GM13976 (cell line): Measurements from ENCODE around the gene FOXP1.

Experiments used
- DNase-seq: peaks from one replicate; pipeline ENCODE4 v3.0.0; 2012; ENCODE audit warnings: low spot score
- in situ Hi-C: fragments of 300-500 bp; cut with MboI; formaldehyde crosslinking; loops from one replicate; pipeline ENCODE4 v1.12.0; 2022; ENCODE audit warnings: low sequenced_read_pairs, mixed read lengths, inconsistent platforms; ENCODE audit not compliant: unreplicated experiment
- TF ChIP-seq, protein P1 (sequence below): IDR thresholded peaks from 2 replicates; pipeline ENCODE4 v1.5.1; 2012; ENCODE audit warnings: borderline replicate concordance, mild to moderate bottlenecking; ENCODE audit not compliant: insufficient read depth; ENCODE audit errors: extremely low read depth, missing control alignments, control extremely low read depth

The FOXP1 gene

DNA sequence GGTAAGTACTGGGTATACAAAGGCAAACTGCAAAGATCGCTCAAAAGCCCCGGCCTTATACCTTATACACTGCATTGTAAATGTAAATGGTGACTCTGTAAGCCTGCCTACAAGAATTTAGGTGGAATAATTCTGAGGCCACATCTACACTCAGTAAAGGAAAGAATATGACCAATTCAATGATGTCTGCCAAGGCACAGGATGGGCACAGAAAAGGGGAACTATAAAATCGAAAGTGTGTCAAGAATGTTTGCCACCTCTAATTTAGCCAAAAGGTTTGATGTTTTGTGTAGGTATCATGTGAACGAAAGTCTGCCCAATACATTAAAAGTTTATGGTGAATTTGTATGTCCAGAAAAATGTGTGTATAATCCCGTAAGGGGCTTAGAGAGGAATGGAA is 96.1 kb downstream of the FOXP1 start:
- TF ChIP-seq, protein P1, sequence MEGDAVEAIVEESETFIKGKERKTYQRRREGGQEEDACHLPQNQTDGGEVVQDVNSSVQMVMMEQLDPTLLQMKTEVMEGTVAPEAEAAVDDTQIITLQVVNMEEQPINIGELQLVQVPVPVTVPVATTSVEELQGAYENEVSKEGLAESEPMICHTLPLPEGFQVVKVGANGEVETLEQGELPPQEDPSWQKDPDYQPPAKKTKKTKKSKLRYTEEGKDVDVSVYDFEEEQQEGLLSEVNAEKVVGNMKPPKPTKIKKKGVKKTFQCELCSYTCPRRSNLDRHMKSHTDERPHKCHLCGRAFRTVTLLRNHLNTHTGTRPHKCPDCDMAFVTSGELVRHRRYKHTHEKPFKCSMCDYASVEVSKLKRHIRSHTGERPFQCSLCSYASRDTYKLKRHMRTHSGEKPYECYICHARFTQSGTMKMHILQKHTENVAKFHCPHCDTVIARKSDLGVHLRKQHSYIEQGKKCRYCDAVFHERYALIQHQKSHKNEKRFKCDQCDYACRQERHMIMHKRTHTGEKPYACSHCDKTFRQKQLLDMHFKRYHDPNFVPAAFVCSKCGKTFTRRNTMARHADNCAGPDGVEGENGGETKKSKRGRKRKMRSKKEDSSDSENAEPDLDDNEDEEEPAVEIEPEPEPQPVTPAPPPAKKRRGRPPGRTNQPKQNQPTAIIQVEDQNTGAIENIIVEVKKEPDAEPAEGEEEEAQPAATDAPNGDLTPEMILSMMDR, result no peak
- in situ Hi-C loops, result no loop called here
- DNase-seq, result no peak

DNA sequence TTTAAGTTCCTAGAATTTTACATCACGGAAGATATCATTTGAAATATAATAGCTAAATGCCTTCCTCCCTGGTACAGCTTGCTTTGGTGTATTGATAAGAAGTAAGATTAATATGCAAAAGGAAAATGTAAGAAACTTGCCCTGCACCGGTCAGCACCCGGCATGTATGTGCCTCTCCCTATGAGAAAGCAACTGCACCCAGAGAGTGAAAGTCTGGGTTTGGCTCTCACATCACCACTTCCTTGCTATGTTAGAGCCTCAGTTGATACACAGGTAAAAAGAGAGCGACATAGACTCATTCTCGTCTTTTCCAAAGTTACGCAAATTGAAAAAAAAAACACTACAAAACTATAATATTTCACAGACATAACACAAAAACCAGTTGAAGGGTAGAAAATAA is 96.7 kb downstream of the FOXP1 start:
- TF ChIP-seq, protein P1, result no peak
- in situ Hi-C loops, result no loop called here
- DNase-seq, result no peak

DNA sequence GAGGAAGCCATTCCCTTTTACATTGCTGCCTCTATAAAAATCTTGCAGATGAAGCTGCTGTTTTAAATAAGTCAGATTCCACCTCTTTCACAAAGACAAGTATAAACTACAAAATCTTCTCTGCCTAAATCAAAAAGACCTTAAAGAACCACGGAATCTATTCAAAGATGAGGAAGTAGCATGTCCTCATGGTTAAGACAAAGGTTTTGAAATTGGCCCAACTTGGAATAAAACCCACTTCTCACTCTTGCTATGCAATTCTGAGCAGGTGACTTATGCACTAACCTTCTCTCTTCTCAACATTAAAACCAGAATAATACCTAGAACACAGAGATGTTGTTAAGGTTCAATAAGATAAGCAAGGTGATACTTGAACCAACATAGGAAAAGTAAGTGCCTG is 97.6 kb downstream of the FOXP1 start:
- in situ Hi-C loops, result no loop called here
- TF ChIP-seq, protein P1, result no peak
- no peak for DNase-seq

DNA sequence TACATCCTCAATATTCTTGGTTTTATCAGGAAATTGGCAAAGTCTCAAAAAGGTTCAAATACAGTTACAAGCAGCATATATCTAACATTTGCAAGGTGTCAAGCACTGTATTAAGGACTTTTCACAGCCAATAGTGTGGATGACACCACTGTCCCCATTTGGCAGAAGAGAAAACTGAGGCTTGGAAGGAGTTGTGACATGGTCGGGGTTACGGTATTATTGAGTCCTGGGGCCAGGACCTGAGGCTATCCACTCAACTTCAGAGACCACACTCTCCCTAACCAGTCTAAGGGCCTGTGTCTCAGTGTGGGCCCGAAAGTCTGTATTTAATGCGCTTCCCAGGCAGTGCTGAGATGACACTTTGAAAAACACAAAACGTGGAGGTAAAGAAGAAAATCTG is 99.1 kb downstream of the FOXP1 start:
- no peak for DNase-seq
- TF ChIP-seq, protein P1, result no peak
- in situ Hi-C loops, result no loop called here

DNA sequence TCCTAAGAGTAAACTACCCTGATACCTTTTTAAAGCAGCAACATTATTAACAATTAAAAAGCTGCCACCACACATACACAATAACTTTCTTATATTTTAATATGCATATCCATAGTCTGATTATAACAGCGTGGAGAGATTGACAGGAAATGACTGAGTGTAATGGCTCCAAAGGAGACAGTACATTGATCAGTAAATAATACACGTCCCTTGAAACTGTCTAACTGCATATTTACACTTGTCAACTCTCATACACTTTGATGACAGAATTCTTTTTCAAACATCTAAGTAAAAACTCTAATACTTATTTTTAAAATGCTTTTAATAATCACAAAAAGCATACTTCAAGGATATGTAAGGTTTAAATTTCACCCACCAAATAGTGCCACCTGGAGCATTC is 99.5 kb downstream of the FOXP1 start:
- TF ChIP-seq, protein P1, result no peak
- in situ Hi-C loops, result no loop called here
- no peak for DNase-seq

DNA sequence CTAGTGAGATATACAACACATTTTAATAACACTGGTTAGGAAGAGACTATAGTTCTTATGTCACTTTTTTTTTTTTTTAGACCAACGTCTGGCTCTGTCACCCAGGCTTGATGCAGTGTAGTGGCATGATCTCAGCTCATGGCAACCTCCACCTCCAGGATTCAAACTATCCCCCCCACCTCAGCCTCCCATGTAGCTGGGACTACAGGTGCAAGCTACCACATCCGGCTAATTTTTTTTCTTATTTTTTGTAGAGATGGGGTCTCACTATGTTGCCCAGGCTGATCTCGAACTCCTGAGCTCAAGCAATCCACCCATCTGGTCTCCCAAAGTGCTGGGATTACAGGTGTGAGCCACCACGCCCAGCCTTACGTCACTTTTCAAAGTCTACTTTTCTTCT is 100.8 kb downstream of the FOXP1 start:
- TF ChIP-seq, protein P1, result no peak
- in situ Hi-C loops, result no loop called here
- DNase-seq, result no peak

DNA sequence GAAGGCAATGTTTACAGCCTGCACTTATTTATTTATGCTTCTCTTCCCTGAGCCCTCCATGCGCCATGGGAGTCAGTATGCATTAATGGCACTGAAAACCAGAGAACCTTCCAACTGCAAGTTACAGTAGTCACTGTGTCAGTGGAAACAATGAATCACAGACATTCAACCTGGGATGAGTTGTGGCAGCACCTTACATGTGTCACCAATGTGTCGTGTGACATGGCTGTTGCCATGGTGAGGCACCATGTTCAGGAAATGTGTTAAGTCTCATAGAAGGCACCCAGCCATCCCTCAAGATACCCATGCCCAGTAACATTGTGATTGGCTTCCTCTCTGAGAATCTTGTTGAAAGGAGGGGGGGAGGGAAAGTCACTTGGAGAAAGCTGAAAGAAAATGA is 105.0 kb downstream of the FOXP1 start:
- in situ Hi-C loops, result no loop called here
- TF ChIP-seq, protein P1, result no peak
- DNase-seq, result no peak
